RWPE2 (cell line): Measurements from ENCODE around the gene KIF1A.

Experiments
- ATAC-seq: fragments of 200-7000 bp; cut with Tn5 transposase; 3 replicates; pipeline ENCODE4 v1.9.1; 2021; ENCODE audit warnings: low read depth
- DNase-seq: peaks from one replicate; pipeline ENCODE4 v3.0.0-alpha.2; 2020; ENCODE audit warnings: low spot score
- H3K27ac ChIP-seq: fragments of 450-650 bp; 2 replicates; pipeline ENCODE4 v1.5.1; 2017; ENCODE audit warnings: mild to moderate bottlenecking; ENCODE audit not compliant: poor library complexity, severe bottlenecking
- H3K27me3 ChIP-seq: fragments of 250-450 bp; sonication (Bioruptor Pico); 2 replicates; pipeline ENCODE4 v1.5.1; 2021; ENCODE audit warnings: mild to moderate bottlenecking, moderate library complexity; ENCODE audit not compliant: insufficient read depth, poor library complexity, severe bottlenecking
- H3K36me3 ChIP-seq: fragments of 250-450 bp; sonication (Bioruptor Pico); 2 replicates; pipeline ENCODE4 v1.5.1; 2020; ENCODE audit warnings: low read depth, mild to moderate bottlenecking, moderate library complexity
- H3K4me1 ChIP-seq: fragments of 250-450 bp; sonication (Bioruptor Pico); 2 replicates; pipeline ENCODE4 v1.5.1; 2021; ENCODE audit warnings: mild to moderate bottlenecking, moderate library complexity; ENCODE audit not compliant: insufficient read depth, poor library complexity, severe bottlenecking
- H3K4me3 ChIP-seq: fragments of 250-450 bp; sonication (Bioruptor Pico); 2 replicates; pipeline ENCODE4 v1.5.1; 2021; ENCODE audit warnings: mild to moderate bottlenecking, moderate library complexity; ENCODE audit not compliant: severe bottlenecking
- H3K9me3 ChIP-seq: fragments of 250-450 bp; sonication (Bioruptor Pico); 2 replicates; pipeline ENCODE4 v1.5.1; 2021; ENCODE audit warnings: mild to moderate bottlenecking, moderate library complexity; ENCODE audit not compliant: severe bottlenecking
- CTCF ChIP-seq: fragments of 450-650 bp; IDR thresholded peaks from one replicate; pipeline ENCODE4 v1.5.1; 2017; ENCODE audit warnings: mild to moderate bottlenecking, moderate library complexity; ENCODE audit not compliant: poor library complexity, severe bottlenecking

The KIF1A gene

DNA sequence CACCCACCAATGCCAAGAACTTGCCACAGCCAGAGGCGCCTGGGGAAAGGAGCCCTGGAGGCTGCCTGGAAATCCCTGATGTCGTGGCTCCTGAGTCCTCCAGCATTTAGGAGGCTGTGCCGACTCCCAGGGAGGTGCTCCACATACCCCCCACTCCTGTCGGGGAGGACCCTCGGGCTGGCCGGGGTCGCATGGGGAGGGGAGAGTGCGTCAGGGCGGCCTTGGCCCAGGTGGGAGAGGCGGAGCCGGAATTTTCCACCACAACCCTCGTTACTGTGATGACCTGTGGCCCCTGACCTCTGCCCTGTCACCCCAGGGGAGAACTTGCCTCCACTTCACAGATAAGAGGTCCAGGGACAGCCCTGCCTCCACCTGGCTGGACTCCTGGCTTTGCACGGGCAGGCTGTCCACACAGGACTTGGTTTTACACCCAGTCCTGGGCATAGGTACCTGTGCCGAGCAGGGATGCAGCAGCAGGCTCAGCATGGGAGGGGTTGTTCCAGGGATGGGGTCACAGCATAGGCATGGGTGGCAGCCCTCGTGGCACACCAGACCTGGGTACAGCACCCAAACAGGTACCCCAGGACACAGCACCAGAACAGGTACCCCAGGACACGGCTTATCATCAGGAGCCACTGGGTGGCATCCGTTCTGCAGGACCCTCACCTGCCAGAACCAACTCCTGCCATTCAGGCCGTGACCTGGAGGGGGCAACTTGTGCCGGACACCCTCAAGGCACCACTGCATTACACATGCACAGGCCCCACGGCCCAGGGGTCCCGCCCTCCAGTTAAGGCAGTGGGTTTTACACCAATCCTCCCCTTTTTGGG, 36.3 kb upstream of the KIF1A start:
- H3K27me3 ChIP-seq: peaks cover 9% of the 10 kb centered on the region
- H3K9me3 ChIP-seq: no peaks in the 10 kb centered on the region
- peak; percentile 8 for TF ChIP-seq CTCF
- ATAC-seq (no peak), DNase-seq (no peak)
- H3K4me3 ChIP-seq: no peak overlapping the region
- no peak overlapping the region for H3K27ac ChIP-seq
- no peaks in the 10 kb centered on the region for H3K36me3 ChIP-seq
- no peaks in the 10 kb centered on the region for H3K4me1 ChIP-seq

GRCh38 chr2:240855670-240856069, 35.7 kb upstream of the KIF1A start:
- peaks cover 6% of the 10 kb centered on the region for H3K27me3 ChIP-seq
- no peak overlapping the region for H3K4me3 ChIP-seq
- ATAC-seq (no peak), DNase-seq (no peak)
- no peak for TF ChIP-seq CTCF
- no peaks in the 10 kb centered on the region for H3K4me1 ChIP-seq
- no peak overlapping the region for H3K27ac ChIP-seq
- H3K36me3 ChIP-seq: no peaks in the 10 kb centered on the region
- H3K9me3 ChIP-seq: no peaks in the 10 kb centered on the region

- TF ChIP-seq CTCF: no peak
- Histone ChIP-seq H3K4me3 (no peak overlapping the region), H3K27ac (no peak overlapping the region), H3K36me3 (no peaks in the 10 kb centered on the region), H3K27me3 (no peaks in the 10 kb centered on the region), H3K4me1 (no peaks in the 10 kb centered on the region), H3K9me3 (no peaks in the 10 kb centered on the region)
- ATAC-seq: no peak
- no peak for DNase-seq
These were observed 32.8 kb upstream of the KIF1A start for GRCh38 chr2:240852671-240853314.

DNA sequence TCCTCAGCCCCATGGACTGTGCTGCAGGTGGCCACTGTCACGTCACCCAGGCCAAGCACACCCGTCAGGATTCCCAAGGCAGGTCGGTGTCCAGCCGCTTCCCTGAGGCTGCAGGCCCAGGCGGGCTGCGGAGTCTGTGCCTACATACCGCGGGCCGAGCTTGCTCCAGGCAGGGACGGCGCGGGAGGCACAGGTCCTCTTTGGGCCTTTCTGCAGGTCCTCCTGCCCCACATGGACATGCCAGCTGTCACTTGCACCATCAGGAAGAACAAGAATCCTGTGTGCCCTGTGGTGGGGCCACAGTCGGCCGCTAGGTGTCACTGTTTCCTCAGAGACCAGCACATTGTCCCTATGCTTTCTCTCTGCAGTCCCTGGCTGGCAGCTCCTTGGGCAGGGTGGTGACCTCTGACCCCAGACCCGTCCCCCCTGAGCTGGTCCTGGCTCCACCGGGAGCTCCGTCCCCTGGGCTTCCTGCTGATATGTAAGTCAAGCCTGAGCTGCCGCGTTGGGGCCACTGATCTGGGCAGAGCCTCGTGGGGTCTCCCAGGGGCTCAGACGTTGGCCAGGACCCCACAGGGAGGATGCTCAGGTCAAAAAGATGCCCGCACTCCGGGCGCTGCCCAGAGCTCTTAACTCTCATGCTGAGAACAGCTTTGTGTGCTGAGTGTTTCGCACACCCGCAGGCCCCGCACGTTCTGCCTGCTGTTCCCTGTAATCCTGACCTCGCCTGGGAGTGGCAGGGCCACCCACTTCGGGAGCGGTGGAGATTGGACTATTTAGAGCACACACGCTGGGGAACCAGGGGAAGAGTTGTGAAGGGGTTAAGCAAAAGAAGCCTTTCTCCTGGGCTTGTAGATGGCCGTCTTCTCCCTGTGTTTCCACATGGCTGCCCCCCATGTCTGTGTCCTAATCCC, 31.3 kb upstream of the KIF1A start:
- Histone ChIP-seq H3K36me3 (no peaks in the 10 kb centered on the region), H3K9me3 (no peaks in the 10 kb centered on the region), H3K27me3 (no peaks in the 10 kb centered on the region), H3K4me1 (no peaks in the 10 kb centered on the region), H3K27ac (no peak overlapping the region), H3K4me3 (no peak overlapping the region)
- peak; percentile 60 for DNase-seq
- TF ChIP-seq CTCF: peak; percentile 87
- ATAC-seq: peak; percentile 91
